Upper lobe of right lung (tissue), 1 donor: Measurements from ENCODE around the gene SLC17A1. TPM values are rescaled to one million over a fixed set of nuclear protein-coding genes. Genes with fewer than 3 reads are reported as not detected.

Source experiments
- ATAC-seq: fragments of 200-7000 bp; cut with Tn5 transposase; one replicate; pipeline ENCODE4 v1.9.1; 2020; ENCODE audit warnings: mild to moderate bottlenecking, moderate library complexity
- DNase-seq: peaks from one replicate; pipeline ENCODE4 v3.0.0-alpha.2; 2020
- H3K27ac ChIP-seq: fragments of 200-600 bp; one replicate; pipeline ENCODE4 v1.8.0; 2022
- H3K27me3 ChIP-seq: fragments of 200-600 bp; one replicate; pipeline ENCODE4 v1.8.0; 2022; ENCODE audit warnings: mild to moderate bottlenecking
- H3K36me3 ChIP-seq: fragments of 200-600 bp; one replicate; pipeline ENCODE4 v1.8.0; 2022
- H3K4me1 ChIP-seq: fragments of 200-600 bp; one replicate; pipeline ENCODE4 v1.8.0; 2022
- H3K4me3 ChIP-seq: fragments of 200-600 bp; one replicate; pipeline ENCODE4 v1.8.0; 2022; ENCODE audit warnings: mild to moderate bottlenecking
- H3K9me3 ChIP-seq: fragments of 200-600 bp; one replicate; pipeline ENCODE4 v1.8.0; 2022
- CTCF ChIP-seq: fragments of 200-600 bp; IDR thresholded peaks from one replicate; pipeline ENCODE4 v1.8.0; 2022; ENCODE audit warnings: antibody characterized with exemption
- intact Hi-C: fragments of 100-400 bp; cut with DNase I; formaldehyde crosslinking; loops from one replicate; pipeline ENCODE4 v1.11.0; 2022
- total RNA-seq: library from RNA; stranded (reverse); fragmentation: NEBNext Ultra II Directional; extraction: Animal tissue kit (Norgen Biotek cat#: 25700); gene quantifications from one replicate; pipeline ENCODE4 v1.2.1, GENCODE V29; 2021
- donor health status: DM: no; HTN: yes; CAD: no; lungs with severe emphysema.

The SLC17A1 gene
- total RNA-seq, 1 donor from 2014 or later: not detected

GRCh38 chr6:25832307-25832662 is 433 bp upstream of the SLC17A1 start:
- Histone ChIP-seq H3K36me3 (no peaks in the 10 kb centered on the region), H3K9me3 (no peaks in the 10 kb centered on the region), H3K4me3 (no peak overlapping the region), H3K4me1 (no peaks in the 10 kb centered on the region), H3K27ac (no peak overlapping the region), H3K27me3 (no peaks in the 10 kb centered on the region)
- no peak for TF ChIP-seq CTCF
- DNase-seq (no peak), ATAC-seq (no peak)
- intact Hi-C loops: no loop called here

- H3K27me3 ChIP-seq: no peaks in the 10 kb centered on the region
- no peaks in the 10 kb centered on the region for H3K36me3 ChIP-seq
- no peak overlapping the region for H3K4me3 ChIP-seq
- intact Hi-C loops: no loop called here
- no peak for DNase-seq
- no peaks in the 10 kb centered on the region for H3K4me1 ChIP-seq
- TF ChIP-seq CTCF: no peak
- H3K9me3 ChIP-seq: no peaks in the 10 kb centered on the region
- H3K27ac ChIP-seq: no peak overlapping the region
- no peak for ATAC-seq
Measured at GRCh38 chr6:25830458-25830857, 1.4 kb downstream of the SLC17A1 start.

- no peaks in the 10 kb centered on the region for H3K27me3 ChIP-seq
- no peaks in the 10 kb centered on the region for H3K9me3 ChIP-seq
- H3K4me3 ChIP-seq: no peak overlapping the region
- no peak overlapping the region for H3K27ac ChIP-seq
- H3K36me3 ChIP-seq: no peaks in the 10 kb centered on the region
- DNase-seq: no peak
- no peak for TF ChIP-seq CTCF
- no peak for ATAC-seq
- intact Hi-C loops: no loop called here
- H3K4me1 ChIP-seq: no peaks in the 10 kb centered on the region
Measured at GRCh38 chr6:25829375-25829774, 2.5 kb downstream of the SLC17A1 start.

GRCh38 chr6:25821341-25821740 is 10.5 kb downstream of the SLC17A1 start:
- H3K4me1 ChIP-seq: no peaks in the 10 kb centered on the region
- H3K9me3 ChIP-seq: no peaks in the 10 kb centered on the region
- TF ChIP-seq CTCF: no peak
- no peak overlapping the region for H3K27ac ChIP-seq
- DNase-seq (no peak), ATAC-seq (no peak)
- intact Hi-C loops: no loop called here
- no peak overlapping the region for H3K4me3 ChIP-seq
- H3K27me3 ChIP-seq: no peaks in the 10 kb centered on the region
- H3K36me3 ChIP-seq: no peaks in the 10 kb centered on the region

GRCh38 chr6:25816252-25816651 is 15.6 kb downstream of the SLC17A1 start:
- ATAC-seq (no peak), DNase-seq (no peak)
- Histone ChIP-seq H3K27ac (no peak overlapping the region), H3K9me3 (no peaks in the 10 kb centered on the region), H3K4me1 (no peaks in the 10 kb centered on the region), H3K36me3 (no peaks in the 10 kb centered on the region), H3K4me3 (no peak overlapping the region), H3K27me3 (no peaks in the 10 kb centered on the region)
- intact Hi-C loops: no loop called here
- TF ChIP-seq CTCF: no peak

- no peaks in the 10 kb centered on the region for H3K27me3 ChIP-seq
Measured at GRCh38 chr6:25815194-25815593, 16.7 kb downstream of the SLC17A1 start.

More at GRCh38 chr6:25815194-25815593, 16.7 kb downstream of the SLC17A1 start:
- intact Hi-C loops: no loop called here
- ATAC-seq: no peak
- no peak for DNase-seq
- Histone ChIP-seq H3K4me3 (no peak overlapping the region), H3K36me3 (no peaks in the 10 kb centered on the region), H3K9me3 (no peaks in the 10 kb centered on the region), H3K4me1 (no peaks in the 10 kb centered on the region), H3K27ac (no peak overlapping the region)
- no peak for TF ChIP-seq CTCF
